GM19240 (cell line): ENCODE results near the gene CSRNP2.
"Not testable (repeated sequence)": the region's sequence is repeated elsewhere in the genome, so short reads cannot be mapped to it uniquely, and the experiment has no call there.

Source experiments
- DNase-seq: peaks from one replicate; pipeline ENCODE4 v3.0.0; 2011; ENCODE audit warnings: low spot score; ENCODE audit not compliant: insufficient read length

Gene CSRNP2

GRCh38 chr12:51028126-51028812 lies 55.1 kb downstream of the CSRNP2 start:
- no peak for DNase-seq

- no peak for DNase-seq
Observed at GRCh38 chr12:51027342-51027835, 56.0 kb downstream of the CSRNP2 start.

- peak; percentile 86 for DNase-seq
Observed at GRCh38 chr12:51025836-51026638, 57.4 kb downstream of the CSRNP2 start, which contains the start of gene SLC11A2. SLC11A2 (minus strand) TSS chr12:51026384; CDS start chr12:51010728, 15,656 bp downstream.

- no peak for DNase-seq
Observed at GRCh38 chr12:51025338-51025835, 58.0 kb downstream of the CSRNP2 start.

GRCh38 chr12:51023625-51024382 lies 59.6 kb downstream of the CSRNP2 start:
- no peak for DNase-seq

GRCh38 chr12:51021694-51022093 lies 61.7 kb downstream of the CSRNP2 start:
- DNase-seq = no peak

GRCh38 chr12:51020448-51021182 lies 62.8 kb downstream of the CSRNP2 start:
- DNase-seq = no peak

- DNase-seq = no peak
Observed at GRCh38 chr12:51019927-51020326, 63.5 kb downstream of the CSRNP2 start.

GRCh38 chr12:51018956-51019355 lies 64.4 kb downstream of the CSRNP2 start:
- DNase-seq = no peak

GRCh38 chr12:51017452-51017851 lies 65.9 kb downstream of the CSRNP2 start:
- DNase-seq = no peak

GRCh38 chr12:51014467-51014866 lies 68.9 kb downstream of the CSRNP2 start:
- not testable (repeated sequence) for DNase-seq

GRCh38 chr12:51013441-51013840 lies 70.0 kb downstream of the CSRNP2 start:
- DNase-seq = no peak

GRCh38 chr12:51012570-51013236 lies 70.7 kb downstream of the CSRNP2 start:
- no peak for DNase-seq

GRCh38 chr12:51011955-51012354 lies 71.4 kb downstream of the CSRNP2 start:
- DNase-seq = no peak
